ENCODE data around the gene ZDHHC17.

ZDHHC17 gene

GRCh38 chr12:76863837-76864236 is 99.9 kb downstream of the ZDHHC17 start:
- TF ChIP-seq, protein P1, sequence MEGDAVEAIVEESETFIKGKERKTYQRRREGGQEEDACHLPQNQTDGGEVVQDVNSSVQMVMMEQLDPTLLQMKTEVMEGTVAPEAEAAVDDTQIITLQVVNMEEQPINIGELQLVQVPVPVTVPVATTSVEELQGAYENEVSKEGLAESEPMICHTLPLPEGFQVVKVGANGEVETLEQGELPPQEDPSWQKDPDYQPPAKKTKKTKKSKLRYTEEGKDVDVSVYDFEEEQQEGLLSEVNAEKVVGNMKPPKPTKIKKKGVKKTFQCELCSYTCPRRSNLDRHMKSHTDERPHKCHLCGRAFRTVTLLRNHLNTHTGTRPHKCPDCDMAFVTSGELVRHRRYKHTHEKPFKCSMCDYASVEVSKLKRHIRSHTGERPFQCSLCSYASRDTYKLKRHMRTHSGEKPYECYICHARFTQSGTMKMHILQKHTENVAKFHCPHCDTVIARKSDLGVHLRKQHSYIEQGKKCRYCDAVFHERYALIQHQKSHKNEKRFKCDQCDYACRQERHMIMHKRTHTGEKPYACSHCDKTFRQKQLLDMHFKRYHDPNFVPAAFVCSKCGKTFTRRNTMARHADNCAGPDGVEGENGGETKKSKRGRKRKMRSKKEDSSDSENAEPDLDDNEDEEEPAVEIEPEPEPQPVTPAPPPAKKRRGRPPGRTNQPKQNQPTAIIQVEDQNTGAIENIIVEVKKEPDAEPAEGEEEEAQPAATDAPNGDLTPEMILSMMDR (IDR thresholded peaks at IDR 0.05; ENCODE audit: insufficient read depth, low read depth, low read length, missing control alignments) = no peak
- no peak overlapping the region for H3K4me3 ChIP-seq (ENCODE audit: low read depth, low read length)
- DNase-seq (ENCODE audit: low read depth) = no peak

- TF ChIP-seq, protein P1 (IDR thresholded peaks at IDR 0.05; ENCODE audit: insufficient read depth, low read depth, low read length, missing control alignments) = no peak
- DNase-seq (ENCODE audit: low read depth) = peak; percentile 24
Observed at GRCh38 chr12:76864791-76865400, 101.0 kb downstream of the ZDHHC17 start.

DNA sequence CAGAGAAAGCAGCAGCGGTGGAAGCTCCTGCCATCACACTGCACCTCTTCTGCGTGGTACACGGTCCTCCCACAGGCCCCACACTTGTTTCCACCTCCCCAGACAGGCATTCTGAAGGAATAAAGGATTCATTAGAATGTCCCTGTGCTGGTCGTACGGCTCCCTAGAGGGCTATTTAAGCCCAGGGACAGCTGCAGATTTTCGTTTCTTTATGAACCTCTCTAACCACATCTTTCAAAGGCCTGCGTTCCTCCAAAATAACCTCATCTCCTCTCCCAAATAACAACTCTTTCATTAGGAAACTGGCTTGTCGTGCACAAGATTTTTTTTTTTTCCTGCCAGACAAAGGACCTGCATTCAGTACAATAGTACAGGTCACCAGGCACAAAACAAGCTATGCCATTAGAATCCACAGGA is 102.2 kb downstream of the ZDHHC17 start:
- TF ChIP-seq, protein P1 (IDR thresholded peaks at IDR 0.05; ENCODE audit: insufficient read depth, low read depth, low read length, missing control alignments) = no peak
- DNase-seq (ENCODE audit: low read depth) = no peak
- no peak overlapping the region for H3K4me3 ChIP-seq (ENCODE audit: low read depth, low read length)

More at GRCh38 chr12:76864791-76865400, 101.0 kb downstream of the ZDHHC17 start:
- H3K4me3 ChIP-seq (ENCODE audit: low read depth, low read length) = no peak overlapping the region

- peak; percentile 42 for DNase-seq (ENCODE audit: low read depth)
- no peak overlapping the region for H3K4me3 ChIP-seq (ENCODE audit: low read depth, low read length)
- TF ChIP-seq, protein P1 (IDR thresholded peaks at IDR 0.05; ENCODE audit: insufficient read depth, low read depth, low read length, missing control alignments) = no peak
Observed at GRCh38 chr12:76866726-76867125, 102.8 kb downstream of the ZDHHC17 start.

GRCh38 chr12:76871082-76871481 is 107.2 kb downstream of the ZDHHC17 start:
- H3K4me3 ChIP-seq (ENCODE audit: low read depth, low read length) = no peak overlapping the region
- no peak for DNase-seq (ENCODE audit: low read depth)
- TF ChIP-seq, protein P1 (IDR thresholded peaks at IDR 0.05; ENCODE audit: insufficient read depth, low read depth, low read length, missing control alignments) = no peak

DNA sequence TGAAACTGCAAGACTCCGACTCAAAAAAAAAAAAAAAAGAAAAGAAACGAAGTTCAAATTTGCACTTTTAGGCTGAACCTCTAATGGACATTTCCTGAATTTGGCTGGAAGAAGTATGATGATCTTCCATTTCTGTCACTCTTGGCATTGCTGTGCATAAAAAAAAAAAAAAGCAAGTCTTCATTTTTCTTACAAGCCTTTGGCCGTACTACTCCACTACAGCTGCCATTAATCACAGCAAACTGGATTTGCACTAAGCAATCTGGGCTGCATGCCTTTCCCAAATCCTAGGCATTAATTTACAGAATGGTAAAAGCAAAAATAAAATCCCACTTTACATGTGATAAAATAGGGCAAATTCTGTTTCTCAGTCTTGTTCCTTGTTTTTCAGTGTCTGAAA is 107.8 kb downstream of the ZDHHC17 start:
- TF ChIP-seq, protein P1 (IDR thresholded peaks at IDR 0.05; ENCODE audit: insufficient read depth, low read depth, low read length, missing control alignments) = no peak
- DNase-seq (ENCODE audit: low read depth) = no peak
- H3K4me3 ChIP-seq (ENCODE audit: low read depth, low read length) = no peak overlapping the region

DNA sequence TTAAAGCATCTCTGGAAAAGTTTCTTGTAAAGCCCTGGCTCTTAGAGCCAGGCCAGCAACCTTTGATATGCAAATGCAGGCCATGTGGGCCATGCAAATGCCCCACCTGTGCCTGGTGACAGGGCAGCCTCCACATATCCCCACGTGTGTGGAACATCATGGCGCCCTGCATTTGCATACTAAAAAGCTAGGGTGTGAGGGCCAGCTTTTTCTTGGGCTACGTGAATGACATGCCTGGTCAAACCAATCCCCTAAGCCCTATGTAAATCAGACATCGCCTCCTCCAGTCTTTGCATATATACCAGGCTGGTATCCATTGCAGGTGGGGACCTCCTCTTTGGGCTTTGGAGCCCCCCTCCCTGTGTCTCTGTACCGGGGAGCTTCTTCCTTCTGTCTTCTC is 108.5 kb downstream of the ZDHHC17 start:
- no peak overlapping the region for H3K4me3 ChIP-seq (ENCODE audit: low read depth, low read length)
- DNase-seq (ENCODE audit: low read depth) = no peak
- TF ChIP-seq, protein P1 (IDR thresholded peaks at IDR 0.05; ENCODE audit: insufficient read depth, low read depth, low read length, missing control alignments) = no peak
